ENCODE data around the gene MPHOSPH8. TPM values are rescaled to one million over a fixed set of nuclear protein-coding genes. Genes with fewer than 3 reads are reported as not detected.

MPHOSPH8 gene
- total RNA-seq, 1 donor from 2014 or later, result 16.8 TPM

GRCh38 chr13:19643652-19644051 lies 10.2 kb downstream of the MPHOSPH8 start:
- TF ChIP-seq CTCF (IDR thresholded peaks at IDR 0.05; ENCODE audit: insufficient read depth, low read length, poor library complexity, severe bottlenecking), result no peak
- Histone ChIP-seq H3K36me3 (ENCODE audit: control insufficient read depth, insufficient read depth, low read length) (peaks cover 3% of the 10 kb centered on the region), H3K4me3 (ENCODE audit: low read depth, low read length) (no peak overlapping the region), H3K27me3 (ENCODE audit: control insufficient read depth, insufficient read depth, low read length) (no peaks in the 10 kb centered on the region)
- DNase-seq (ENCODE audit: low read depth), result no peak

- TF ChIP-seq CTCF (IDR thresholded peaks at IDR 0.05; ENCODE audit: insufficient read depth, low read length, poor library complexity, severe bottlenecking), result no peak
- no peak for DNase-seq (ENCODE audit: low read depth)
- Histone ChIP-seq H3K36me3 (ENCODE audit: control insufficient read depth, insufficient read depth, low read length) (peaks cover 5% of the 10 kb centered on the region), H3K4me3 (ENCODE audit: low read depth, low read length) (no peak overlapping the region), H3K27me3 (ENCODE audit: control insufficient read depth, insufficient read depth, low read length) (no peaks in the 10 kb centered on the region)
Observed at GRCh38 chr13:19645000-19645399, 11.5 kb downstream of the MPHOSPH8 start.

GRCh38 chr13:19646063-19646462 lies 12.6 kb downstream of the MPHOSPH8 start:
- no peak for TF ChIP-seq CTCF (IDR thresholded peaks at IDR 0.05; ENCODE audit: insufficient read depth, low read length, poor library complexity, severe bottlenecking)
- H3K4me3 ChIP-seq (ENCODE audit: low read depth, low read length), result no peak overlapping the region
- H3K27me3 ChIP-seq (ENCODE audit: control insufficient read depth, insufficient read depth, low read length), result no peaks in the 10 kb centered on the region
- H3K36me3 ChIP-seq (ENCODE audit: control insufficient read depth, insufficient read depth, low read length), result peaks cover 6% of the 10 kb centered on the region
- DNase-seq (ENCODE audit: low read depth), result no peak

GRCh38 chr13:19650742-19651141 lies 17.3 kb downstream of the MPHOSPH8 start:
- TF ChIP-seq CTCF (IDR thresholded peaks at IDR 0.05; ENCODE audit: insufficient read depth, low read length, poor library complexity, severe bottlenecking), result no peak
- no peak overlapping the region for H3K4me3 ChIP-seq (ENCODE audit: low read depth, low read length)
- H3K36me3 ChIP-seq (ENCODE audit: control insufficient read depth, insufficient read depth, low read length), result peaks cover 4% of the 10 kb centered on the region
- no peaks in the 10 kb centered on the region for H3K27me3 ChIP-seq (ENCODE audit: control insufficient read depth, insufficient read depth, low read length)
- DNase-seq (ENCODE audit: low read depth), result no peak

GRCh38 chr13:19657872-19658591 lies 24.6 kb downstream of the MPHOSPH8 start:
- no peak for DNase-seq (ENCODE audit: low read depth)
- H3K4me3 ChIP-seq (ENCODE audit: low read depth, low read length), result no peak overlapping the region
- no peaks in the 10 kb centered on the region for H3K36me3 ChIP-seq (ENCODE audit: control insufficient read depth, insufficient read depth, low read length)
- no peak for TF ChIP-seq CTCF (IDR thresholded peaks at IDR 0.05; ENCODE audit: insufficient read depth, low read length, poor library complexity, severe bottlenecking)
- no peaks in the 10 kb centered on the region for H3K27me3 ChIP-seq (ENCODE audit: control insufficient read depth, insufficient read depth, low read length)

- TF ChIP-seq CTCF (IDR thresholded peaks at IDR 0.05; ENCODE audit: insufficient read depth, low read length, poor library complexity, severe bottlenecking), result no peak
- no peaks in the 10 kb centered on the region for H3K27me3 ChIP-seq (ENCODE audit: control insufficient read depth, insufficient read depth, low read length)
- H3K36me3 ChIP-seq (ENCODE audit: control insufficient read depth, insufficient read depth, low read length), result peaks cover 1% of the 10 kb centered on the region
- no peak overlapping the region for H3K4me3 ChIP-seq (ENCODE audit: low read depth, low read length)
- no peak for DNase-seq (ENCODE audit: low read depth)
Observed at GRCh38 chr13:19658831-19659230, 25.4 kb downstream of the MPHOSPH8 start.

Data from kidney epithelial cell (primary cell).